ENCODE data around the gene KIF26B.

DNA sequence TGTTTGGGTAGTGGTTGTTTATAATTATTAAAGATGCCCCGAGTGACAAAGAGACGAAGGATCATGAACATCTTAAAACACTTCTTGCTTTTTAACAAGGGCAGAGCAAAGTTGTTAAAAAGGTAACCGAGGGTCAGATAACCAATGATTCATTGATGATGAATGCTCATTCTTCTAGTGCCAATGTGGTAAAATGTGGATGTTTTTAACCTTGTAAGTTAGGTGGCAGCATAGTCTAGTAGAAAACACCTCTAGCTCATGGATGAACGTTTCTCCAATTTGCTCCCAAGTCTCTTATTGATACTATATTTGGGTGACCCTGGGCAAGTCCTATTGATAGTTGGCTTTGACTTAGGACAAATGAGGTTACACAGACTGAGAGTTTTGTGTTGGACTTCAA is 167.9 kb downstream of the KIF26B start:
- TF ChIP-seq CTCF (IDR thresholded peaks at IDR 0.05 in 2 of 3, conservative IDR thresholded peaks at IDR 0.05 in 1 of 3; ENCODE audit: control insufficient read depth in 2 of 3, extremely low read depth in 1 of 3, insufficient read depth in 1 of 3, low read depth in 3 of 3, low read length in 3 of 3) (no peak), TAF1 (IDR thresholded peaks at IDR 0.05; ENCODE audit: borderline replicate concordance, low read depth, low read length) (no peak), POLR2A (IDR thresholded peaks at IDR 0.05; ENCODE audit: low read depth, low read length) (no peak), JUNB (IDR thresholded peaks at IDR 0.05) (no peak)
- TF ChIP-seq, protein P1, sequence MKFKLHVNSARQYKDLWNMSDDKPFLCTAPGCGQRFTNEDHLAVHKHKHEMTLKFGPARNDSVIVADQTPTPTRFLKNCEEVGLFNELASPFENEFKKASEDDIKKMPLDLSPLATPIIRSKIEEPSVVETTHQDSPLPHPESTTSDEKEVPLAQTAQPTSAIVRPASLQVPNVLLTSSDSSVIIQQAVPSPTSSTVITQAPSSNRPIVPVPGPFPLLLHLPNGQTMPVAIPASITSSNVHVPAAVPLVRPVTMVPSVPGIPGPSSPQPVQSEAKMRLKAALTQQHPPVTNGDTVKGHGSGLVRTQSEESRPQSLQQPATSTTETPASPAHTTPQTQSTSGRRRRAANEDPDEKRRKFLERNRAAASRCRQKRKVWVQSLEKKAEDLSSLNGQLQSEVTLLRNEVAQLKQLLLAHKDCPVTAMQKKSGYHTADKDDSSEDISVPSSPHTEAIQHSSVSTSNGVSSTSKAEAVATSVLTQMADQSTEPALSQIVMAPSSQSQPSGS (IDR thresholded peaks at IDR 0.05; ENCODE audit: low read length), result no peak
